Gastroesophageal sphincter (tissue), 3 donors: ENCODE results near the gene EBP.

ENCODE experiments used
- EP300 ChIP-seq: sonication (generic); formaldehyde crosslinking; IDR thresholded peaks from one replicate; pipeline ENCODE4 v1.6.1; 2017; ENCODE audit warnings: antibody characterized with exemption, mild to moderate bottlenecking
- POLR2A ChIP-seq, 2 donors: fragments of 450-650 bp; IDR thresholded peaks; one replicate each; pipeline ENCODE4 v1.6.1; 2017; ENCODE audit warnings: antibody characterized with exemption in 2 of 2, mild to moderate bottlenecking in 2 of 2, moderate library complexity in 1 of 2
- TF ChIP-seq, protein P1 (sequence below), 4 experiments: fragments of 200-600 bp in 2 of 4; fragments of 450-650 bp in 2 of 4; sonication (generic) in 1 of 4; IDR thresholded peaks; one replicate each; pipeline ENCODE4 v1.5.1; 2017 to 2019; ENCODE audit warnings: antibody characterized with exemption in 4 of 4, mild to moderate bottlenecking in 2 of 4, moderate library complexity in 2 of 4

DNA sequence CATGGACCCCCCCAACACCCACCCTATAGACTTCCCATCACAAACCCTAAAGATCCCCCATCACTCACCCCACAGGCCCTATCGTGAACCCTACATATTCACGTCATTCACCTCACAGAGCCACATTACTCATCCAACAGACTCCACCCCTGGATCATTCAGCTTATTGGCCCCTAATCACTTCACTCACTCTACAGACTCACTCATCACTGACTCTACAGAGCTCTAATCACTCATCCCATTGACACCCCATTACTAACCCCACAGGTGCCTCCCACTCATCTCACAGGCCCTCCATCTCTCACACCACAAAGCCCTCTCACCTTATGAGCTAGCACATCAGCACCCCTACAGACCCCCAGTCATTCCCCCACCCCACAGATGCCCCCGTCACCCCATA lies 11.6 kb downstream of the EBP start:
- TF ChIP-seq, protein P1, sequence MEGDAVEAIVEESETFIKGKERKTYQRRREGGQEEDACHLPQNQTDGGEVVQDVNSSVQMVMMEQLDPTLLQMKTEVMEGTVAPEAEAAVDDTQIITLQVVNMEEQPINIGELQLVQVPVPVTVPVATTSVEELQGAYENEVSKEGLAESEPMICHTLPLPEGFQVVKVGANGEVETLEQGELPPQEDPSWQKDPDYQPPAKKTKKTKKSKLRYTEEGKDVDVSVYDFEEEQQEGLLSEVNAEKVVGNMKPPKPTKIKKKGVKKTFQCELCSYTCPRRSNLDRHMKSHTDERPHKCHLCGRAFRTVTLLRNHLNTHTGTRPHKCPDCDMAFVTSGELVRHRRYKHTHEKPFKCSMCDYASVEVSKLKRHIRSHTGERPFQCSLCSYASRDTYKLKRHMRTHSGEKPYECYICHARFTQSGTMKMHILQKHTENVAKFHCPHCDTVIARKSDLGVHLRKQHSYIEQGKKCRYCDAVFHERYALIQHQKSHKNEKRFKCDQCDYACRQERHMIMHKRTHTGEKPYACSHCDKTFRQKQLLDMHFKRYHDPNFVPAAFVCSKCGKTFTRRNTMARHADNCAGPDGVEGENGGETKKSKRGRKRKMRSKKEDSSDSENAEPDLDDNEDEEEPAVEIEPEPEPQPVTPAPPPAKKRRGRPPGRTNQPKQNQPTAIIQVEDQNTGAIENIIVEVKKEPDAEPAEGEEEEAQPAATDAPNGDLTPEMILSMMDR (IDR thresholded peaks at IDR 0.05) = no peak
- TF ChIP-seq EP300 = no peak
- TF ChIP-seq POLR2A (IDR thresholded peaks at IDR 0.05) = no peak
